HG03442 (cell line): Measurements from ENCODE around the gene LANCL2.
"Not testable (repeated sequence)": the region's sequence is repeated elsewhere in the genome, so short reads cannot be mapped to it uniquely, and the experiment has no call there.

Experiments used
- ATAC-seq: cut with Tn5 transposase; IDR thresholded peaks from one replicate; pipeline ENCODE4 v1.9.1; 2021; ENCODE audit warnings: mild to moderate bottlenecking, moderate library complexity; ENCODE audit not compliant: unreplicated experiment

The LANCL2 gene, protein sequence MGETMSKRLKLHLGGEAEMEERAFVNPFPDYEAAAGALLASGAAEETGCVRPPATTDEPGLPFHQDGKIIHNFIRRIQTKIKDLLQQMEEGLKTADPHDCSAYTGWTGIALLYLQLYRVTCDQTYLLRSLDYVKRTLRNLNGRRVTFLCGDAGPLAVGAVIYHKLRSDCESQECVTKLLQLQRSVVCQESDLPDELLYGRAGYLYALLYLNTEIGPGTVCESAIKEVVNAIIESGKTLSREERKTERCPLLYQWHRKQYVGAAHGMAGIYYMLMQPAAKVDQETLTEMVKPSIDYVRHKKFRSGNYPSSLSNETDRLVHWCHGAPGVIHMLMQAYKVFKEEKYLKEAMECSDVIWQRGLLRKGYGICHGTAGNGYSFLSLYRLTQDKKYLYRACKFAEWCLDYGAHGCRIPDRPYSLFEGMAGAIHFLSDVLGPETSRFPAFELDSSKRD

GRCh38 chr7:55365205-55365674 is at the start of gene LANCL2:
TSS of gene LANCL2 (plus strand) at chr7:55365337. CDS start at chr7:55366026, 689 bp downstream.
- peak; percentile 35 for ATAC-seq

GRCh38 chr7:55325371-55325792 is 39.8 kb upstream of the LANCL2 start:
- ATAC-seq: no peak

GRCh38 chr7:55326081-55326835 is 38.9 kb upstream of the LANCL2 start:
- no peak for ATAC-seq

DNA sequence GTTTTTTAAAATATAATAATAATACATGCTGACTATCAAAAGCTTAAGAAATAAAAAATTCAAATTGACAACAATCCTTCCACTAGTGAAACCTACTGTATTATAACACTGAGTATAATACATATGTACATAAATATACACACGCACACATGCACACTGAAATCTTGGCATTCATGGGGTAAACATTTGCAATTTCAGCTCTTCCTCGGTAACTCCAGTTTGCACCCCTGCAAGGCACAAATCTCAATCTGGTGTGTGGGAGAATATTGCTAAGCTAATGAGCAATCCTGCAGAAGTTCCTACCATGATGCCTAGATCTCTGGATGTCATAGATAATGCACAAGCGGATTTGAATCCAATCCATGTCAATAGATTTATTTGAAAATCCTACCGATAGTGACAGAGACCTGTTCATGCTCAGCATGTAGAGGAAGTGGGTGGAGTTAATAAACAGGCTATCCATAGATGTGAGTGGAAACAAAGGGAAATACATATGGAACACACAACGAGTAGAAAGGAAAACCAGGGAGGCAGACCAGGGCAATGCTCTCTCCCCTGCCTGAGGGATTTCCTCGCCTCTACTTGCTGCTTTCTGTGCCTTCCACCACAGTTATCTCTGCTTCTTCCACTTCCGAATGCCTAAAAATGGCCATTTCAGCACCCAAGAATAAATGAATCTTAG is 38.1 kb upstream of the LANCL2 start:
- no peak for ATAC-seq

DNA sequence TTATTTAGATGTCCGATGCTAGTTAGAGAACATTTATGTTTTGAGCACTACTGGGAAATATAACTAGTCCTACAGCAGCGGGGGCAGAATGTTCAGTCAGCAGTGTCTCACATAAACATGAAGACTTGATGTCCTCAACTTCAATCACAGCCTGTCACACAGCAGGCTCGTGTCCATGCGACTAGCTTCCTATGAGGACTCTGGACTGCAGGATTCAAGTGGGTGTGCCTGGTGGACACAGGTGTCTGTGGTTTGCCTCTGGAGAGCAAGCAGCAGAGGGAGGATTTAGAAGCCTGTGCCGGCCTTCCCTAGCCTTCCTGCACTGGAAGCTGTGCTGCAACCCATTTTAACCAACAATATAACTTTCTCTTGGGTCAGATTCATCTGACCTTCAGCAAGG is 30.0 kb upstream of the LANCL2 start:
- no peak for ATAC-seq

DNA sequence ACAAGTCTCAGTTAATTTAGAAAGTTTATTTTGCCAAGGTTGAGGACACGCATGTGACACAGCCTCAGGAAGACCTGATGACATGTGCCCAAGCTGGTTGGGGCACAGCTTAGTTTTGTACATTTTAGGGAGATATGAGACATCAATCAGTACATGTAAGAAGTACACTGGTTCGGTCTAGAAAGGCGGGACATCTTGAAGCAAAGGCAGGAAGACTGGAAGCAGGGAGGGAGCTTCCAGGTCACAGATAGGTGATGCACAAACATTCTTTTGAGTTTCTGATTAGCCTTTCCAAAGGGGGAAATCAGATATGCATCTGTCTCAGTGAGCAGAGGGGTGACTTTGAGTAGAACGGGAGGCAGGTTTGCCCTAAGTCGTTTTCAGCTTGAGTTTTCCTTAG is 29.4 kb upstream of the LANCL2 start:
- ATAC-seq: no peak

GRCh38 chr7:55336540-55336939 is 28.6 kb upstream of the LANCL2 start:
- no peak for ATAC-seq

DNA sequence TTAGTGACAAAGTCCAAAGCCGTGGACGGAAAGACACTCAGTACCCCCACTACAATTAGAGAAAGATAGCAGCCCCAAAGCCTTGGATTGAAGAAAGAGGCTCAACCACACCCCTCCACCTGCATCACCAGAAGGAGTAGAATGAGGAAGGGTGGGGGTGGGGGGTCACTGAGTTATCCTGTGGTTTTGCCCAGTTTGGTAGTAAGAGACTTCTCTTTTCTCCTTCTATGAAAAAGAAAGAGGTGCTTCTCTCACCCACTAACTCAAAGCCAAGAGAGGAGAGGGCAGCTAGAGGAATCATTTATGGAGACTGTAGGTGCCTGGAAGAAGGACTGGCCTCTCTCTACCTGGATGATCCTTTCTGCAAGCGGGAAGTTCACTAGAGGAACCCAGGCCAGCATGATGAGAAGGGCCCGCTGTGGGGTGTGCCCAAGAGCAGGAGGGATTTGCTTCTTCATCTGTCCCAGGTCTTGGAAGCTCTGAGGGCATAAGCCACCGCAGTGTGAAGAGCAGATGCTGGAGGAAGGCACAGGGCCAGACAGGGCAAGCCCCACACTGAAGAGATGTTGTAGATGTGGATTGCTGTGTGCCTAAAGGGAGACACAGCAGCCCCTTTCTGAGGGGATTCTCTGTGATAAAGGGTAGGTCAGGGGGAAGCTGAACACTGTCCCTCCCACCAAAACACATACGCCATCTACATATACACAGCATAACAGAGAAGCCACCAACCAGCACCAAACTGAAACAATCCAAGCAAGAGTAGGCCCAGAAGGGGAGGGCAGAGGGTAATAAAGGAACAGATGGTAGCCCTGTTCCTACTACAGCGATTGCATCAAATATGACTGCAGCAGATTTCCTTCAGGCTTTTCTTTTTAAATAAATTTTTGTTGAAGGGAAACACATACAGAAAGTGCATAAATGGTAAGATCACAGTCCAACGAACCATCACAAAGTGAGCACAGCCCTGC is 25.8 kb upstream of the LANCL2 start:
- no peak for ATAC-seq

- ATAC-seq: no peak
Observed at GRCh38 chr7:55342216-55342871, 22.8 kb upstream of the LANCL2 start.

DNA sequence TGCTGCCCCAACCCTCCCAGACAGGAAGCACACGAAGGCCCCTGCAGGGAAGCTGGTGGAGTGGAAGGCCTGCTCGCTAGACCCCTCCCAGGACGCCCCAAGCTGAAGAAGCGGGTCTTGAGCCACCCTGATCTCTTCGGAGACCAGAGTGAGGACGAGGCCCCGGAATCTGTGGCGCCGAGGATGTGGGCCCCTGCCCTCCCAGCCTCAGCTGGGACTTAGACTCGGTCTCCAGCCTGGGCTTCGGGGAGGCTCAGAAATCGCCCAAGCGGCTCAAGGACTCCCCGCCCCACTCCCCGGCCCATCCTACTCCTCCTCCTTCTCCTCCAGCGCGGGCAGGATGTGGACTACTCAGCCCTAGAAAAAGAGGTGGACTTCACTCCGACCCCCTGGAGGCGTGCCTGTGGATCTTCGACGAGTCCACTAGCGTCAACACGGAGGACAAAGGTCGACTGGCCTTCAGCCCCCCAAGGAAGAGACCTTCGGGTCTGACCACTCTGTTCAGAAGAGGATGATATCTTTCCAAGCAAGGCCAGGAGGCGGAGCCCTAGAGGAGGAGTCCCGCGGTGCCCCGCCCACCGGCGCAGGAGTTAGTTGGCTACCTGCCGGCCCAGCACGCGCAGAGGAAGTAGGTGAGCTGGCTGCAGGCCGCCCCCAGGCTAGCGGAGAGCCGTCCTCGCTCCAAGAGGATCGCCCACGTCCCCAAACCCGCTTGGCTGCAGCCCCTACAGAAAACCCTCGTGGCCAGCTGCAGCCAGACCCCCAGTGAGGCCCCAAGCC is 21.9 kb upstream of the LANCL2 start:
- no peak for ATAC-seq

- no peak for ATAC-seq
Observed at GRCh38 chr7:55343860-55344606, 21.1 kb upstream of the LANCL2 start.

DNA sequence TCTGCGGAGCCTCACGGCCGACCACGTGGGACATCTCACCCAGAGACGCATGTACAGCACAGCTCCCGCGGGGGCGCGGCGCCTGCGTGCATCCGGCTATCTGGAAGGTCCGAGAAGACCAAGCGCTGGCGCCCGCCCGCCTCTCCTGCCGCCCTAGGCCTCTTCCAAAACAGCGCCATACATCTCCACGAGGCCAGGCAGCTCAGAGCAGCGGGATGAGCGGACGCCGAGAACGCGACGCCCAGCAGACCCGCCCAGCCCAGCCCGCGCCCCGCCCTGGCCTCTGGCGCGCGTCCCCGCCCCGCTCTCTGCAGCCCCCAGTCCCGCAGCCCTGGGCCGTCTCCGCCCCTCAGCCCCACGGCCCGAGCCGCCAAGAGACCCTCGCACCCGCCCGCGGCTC is 20.3 kb upstream of the LANCL2 start:
- no peak for ATAC-seq

DNA sequence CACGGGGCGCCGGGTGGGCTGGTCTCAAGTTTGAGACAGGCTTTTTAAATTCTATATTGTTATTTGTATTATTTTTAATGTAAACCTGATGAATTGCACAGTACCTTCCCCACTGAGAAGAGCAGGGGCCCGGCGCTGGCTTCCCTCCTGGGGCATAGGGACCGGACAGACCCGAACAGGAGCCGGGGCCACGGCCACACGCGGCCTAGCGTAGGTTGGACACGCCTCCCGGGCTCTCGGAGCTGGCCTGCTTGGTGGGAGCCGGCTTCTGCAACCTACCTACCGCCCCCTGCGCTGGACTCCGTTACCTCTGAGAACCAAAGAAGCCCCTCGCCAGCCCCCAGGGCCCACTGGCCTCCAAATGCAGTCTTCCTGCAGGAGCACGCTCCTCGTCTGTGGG is 19.8 kb upstream of the LANCL2 start:
- ATAC-seq: no peak

DNA sequence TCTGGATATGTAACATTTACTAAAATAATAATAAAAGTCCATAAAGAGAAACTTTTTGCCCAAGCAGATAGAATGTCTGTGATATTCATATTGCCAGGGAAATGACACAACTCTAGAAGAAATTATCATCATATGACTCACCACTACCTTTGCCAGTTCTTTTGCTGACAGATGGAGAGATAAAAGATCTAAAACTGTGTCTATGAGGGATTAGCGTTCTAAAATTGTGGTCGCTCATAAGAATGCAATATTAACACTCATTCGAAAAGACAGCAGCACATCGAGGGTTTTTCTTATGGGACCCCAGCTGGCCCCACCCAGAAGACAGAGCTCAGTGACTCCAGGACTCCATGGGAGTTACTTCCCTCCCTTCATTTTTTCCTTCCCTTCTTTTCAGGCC is 16.6 kb upstream of the LANCL2 start:
- ATAC-seq: no peak

DNA sequence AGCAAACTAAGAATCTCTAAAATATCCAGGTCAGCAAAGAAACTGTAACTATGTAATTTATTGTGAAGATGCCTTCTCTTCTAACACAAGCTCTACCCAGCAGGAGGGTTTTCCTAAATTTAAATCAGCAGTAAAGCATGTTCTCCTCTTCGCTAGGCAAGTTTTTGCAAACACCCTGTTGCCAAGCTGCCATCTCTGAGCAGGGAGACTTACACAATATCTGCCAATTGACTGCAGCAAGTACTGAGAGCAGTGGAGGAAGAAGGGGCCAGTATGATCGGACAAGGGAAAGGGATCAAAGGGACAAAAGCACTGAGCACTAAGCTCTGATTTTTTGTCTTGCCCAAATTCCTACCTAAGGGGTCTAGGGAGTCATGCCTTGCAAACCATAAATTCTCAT is 16.0 kb upstream of the LANCL2 start:
- no peak for ATAC-seq

DNA sequence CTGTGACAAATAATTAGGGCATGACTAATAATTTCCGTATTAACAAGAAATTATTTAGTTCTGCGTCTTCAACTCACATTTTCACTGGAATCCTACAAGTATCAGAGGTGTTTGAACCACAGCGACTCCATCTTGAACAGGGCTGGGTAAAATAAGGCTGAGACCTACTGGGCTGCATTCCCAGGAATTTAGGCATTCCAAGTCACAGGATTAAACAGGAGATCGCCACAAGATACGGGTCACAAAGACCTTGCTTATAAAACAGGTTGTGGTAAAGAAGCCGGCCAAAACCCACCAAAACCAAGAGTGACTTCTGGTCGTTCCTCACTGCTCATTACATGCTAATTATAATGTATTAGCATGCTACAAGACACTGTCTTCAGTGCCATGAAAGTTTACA is 14.9 kb upstream of the LANCL2 start:
- no peak for ATAC-seq

GRCh38 chr7:55351263-55351662 is 13.9 kb upstream of the LANCL2 start:
- ATAC-seq: no peak

DNA sequence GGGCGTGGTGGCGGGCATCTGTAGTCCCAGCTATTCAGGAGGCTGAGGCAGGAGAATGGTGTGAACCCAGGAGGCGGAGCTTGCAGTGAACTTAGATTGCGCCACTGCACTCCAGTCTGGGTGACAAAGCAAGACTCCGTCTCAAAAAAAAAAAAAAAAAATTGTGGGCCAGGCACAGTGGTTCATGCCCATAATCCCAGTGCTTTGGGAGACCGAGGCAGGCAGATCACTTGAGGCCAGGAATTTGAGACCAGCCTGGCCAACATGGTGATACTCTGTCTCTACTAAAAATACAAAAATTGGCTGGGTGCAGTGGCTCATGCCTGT is 12.2 kb upstream of the LANCL2 start:
- ATAC-seq: not testable (repeated sequence)
